Mesendoderm (in vitro differentiated cells): ENCODE results near the gene F7.

Experiments
- DNase-seq: peaks from one replicate; pipeline ENCODE4 v3.0.0; 2013
- H2AK5ac ChIP-seq: 2 replicates; pipeline ENCODE4 v1.6.1; 2013; ENCODE audit warnings: low read length, inconsistent platforms
- H2BK120ac ChIP-seq: 2 replicates; pipeline ENCODE4 v1.6.1; 2013; ENCODE audit warnings: low read depth, mild to moderate bottlenecking, low read length, moderate library complexity, mixed read lengths
- H2BK15ac ChIP-seq: replicated peaks from 2 replicates; pipeline ENCODE4 v1.6.1; 2013; ENCODE audit warnings: low read depth, mild to moderate bottlenecking, moderate library complexity
- H2BK5ac ChIP-seq: 2 replicates; pipeline ENCODE4 v1.6.1; 2013; ENCODE audit warnings: low read length, inconsistent platforms
- H3K18ac ChIP-seq: 2 replicates; pipeline ENCODE4 v1.6.1; 2013; ENCODE audit warnings: mild to moderate bottlenecking, low read length, mixed read lengths
- H3K23ac ChIP-seq: one replicate; pipeline ENCODE4 v1.6.1; 2013; ENCODE audit warnings: low read length
- H3K27ac ChIP-seq: 2 replicates; pipeline ENCODE4 v1.5.1; 2013; ENCODE audit warnings: low read depth, mild to moderate bottlenecking, inconsistent platforms, low read length, moderate library complexity
- H3K27me3 ChIP-seq: 2 replicates; pipeline ENCODE4 v1.6.1; 2013; ENCODE audit warnings: low read length, control low read depth, mild to moderate bottlenecking, inconsistent platforms; ENCODE audit not compliant: insufficient read depth, poor library complexity
- H3K36me3 ChIP-seq: 2 replicates; pipeline ENCODE4 v1.6.1; 2013; ENCODE audit warnings: low read length, inconsistent platforms; ENCODE audit not compliant: control insufficient read depth, insufficient read depth
- H3K4ac ChIP-seq: one replicate; pipeline ENCODE4 v1.6.1; 2013; ENCODE audit warnings: low read depth, mild to moderate bottlenecking, low read length, moderate library complexity
- H3K4me1 ChIP-seq: 2 replicates; pipeline ENCODE4 v1.6.1; 2013; ENCODE audit warnings: low read depth, low read length, inconsistent platforms; ENCODE audit not compliant: control insufficient read depth
- H3K4me2 ChIP-seq: 2 replicates; pipeline ENCODE4 v1.6.1; 2013; ENCODE audit warnings: low read length
- H3K4me3 ChIP-seq: 2 replicates; pipeline ENCODE4 v1.5.1; 2013; ENCODE audit warnings: mild to moderate bottlenecking, low read length
- H3K56ac ChIP-seq: one replicate; pipeline ENCODE4 v1.6.1; 2013; ENCODE audit warnings: low read length
- H3K79me1 ChIP-seq: 2 replicates; pipeline ENCODE4 v1.6.1; 2013; ENCODE audit warnings: low read length, inconsistent platforms
- H3K79me2 ChIP-seq: 2 replicates; pipeline ENCODE4 v1.6.1; 2013; ENCODE audit warnings: mild to moderate bottlenecking, low read length; ENCODE audit not compliant: control insufficient read depth, insufficient read depth
- H3K9ac ChIP-seq: 2 replicates; pipeline ENCODE4 v1.6.1; 2013; ENCODE audit warnings: low read length, inconsistent platforms
- H4K5ac ChIP-seq: one replicate; pipeline ENCODE4 v1.6.1; 2013; ENCODE audit warnings: low read length
- H4K8ac ChIP-seq: one replicate; pipeline ENCODE4 v1.6.1; 2013; ENCODE audit warnings: low read depth, mild to moderate bottlenecking, control low read depth, low read length, moderate library complexity
- WGBS: extraction: QIAGEN DNeasy Blood & Tissue Kit; methylation state at CpG from one replicate; pipeline ENCODE4 v1.1.7; 2013; ENCODE audit warnings: low lambda C conversion rate, missing lambda C conversion rate; ENCODE audit not compliant: insufficient coverage; ENCODE audit errors: extremely low coverage; 5-methylcytosine and 5-hydroxymethylcytosine counted together

Gene F7

GRCh38 chr13:113064000-113064533 lies 41.5 kb upstream of the F7 start:
- H2BK15ac ChIP-seq = no peak overlapping the region
- no peak overlapping the region for H2BK120ac ChIP-seq
- H3K79me1 ChIP-seq = no peaks in the 10 kb centered on the region
- no peak overlapping the region for H2AK5ac ChIP-seq
- H3K56ac ChIP-seq = no peak overlapping the region
- no peaks in the 10 kb centered on the region for H3K27me3 ChIP-seq
- H3K18ac ChIP-seq = no peak overlapping the region
- H3K36me3 ChIP-seq = no peaks in the 10 kb centered on the region
- H3K9ac ChIP-seq = no peak overlapping the region
- WGBS = no CpG with 5 or more reads among the region's 29 CpGs
- H2BK5ac ChIP-seq = no peak overlapping the region
- H3K4ac ChIP-seq = no peak overlapping the region
- DNase-seq = no peak
- no peak overlapping the region for H3K4me2 ChIP-seq
- no peak overlapping the region for H3K23ac ChIP-seq
- no peak overlapping the region for H4K5ac ChIP-seq
- H4K8ac ChIP-seq = no peak overlapping the region
- no peaks in the 10 kb centered on the region for H3K4me1 ChIP-seq
- H3K4me3 ChIP-seq = no peak overlapping the region
- no peak overlapping the region for H3K27ac ChIP-seq
- H3K79me2 ChIP-seq = no peaks in the 10 kb centered on the region

GRCh38 chr13:113064534-113065405 lies 40.8 kb upstream of the F7 start:
- no peak overlapping the region for H3K9ac ChIP-seq

GRCh38 chr13:113065406-113066141 lies 40.0 kb upstream of the F7 start:
- no peaks in the 10 kb centered on the region for H3K4me1 ChIP-seq
- no peak overlapping the region for H4K8ac ChIP-seq
- no peak overlapping the region for H3K4me2 ChIP-seq
- no peak overlapping the region for H2AK5ac ChIP-seq
- H3K18ac ChIP-seq = no peak overlapping the region
- DNase-seq = no peak
- no peak overlapping the region for H4K5ac ChIP-seq
- no peak overlapping the region for H3K4ac ChIP-seq
- H3K4me3 ChIP-seq = no peak overlapping the region
- H3K27ac ChIP-seq = no peak overlapping the region
- H3K79me2 ChIP-seq = no peaks in the 10 kb centered on the region
- no peak overlapping the region for H2BK5ac ChIP-seq
- H3K23ac ChIP-seq = no peak overlapping the region
- no peak overlapping the region for H2BK120ac ChIP-seq
- H3K56ac ChIP-seq = no peak overlapping the region
- no peaks in the 10 kb centered on the region for H3K79me1 ChIP-seq
- no CpG with 5 or more reads among the region's 29 CpGs for WGBS
- H3K9ac ChIP-seq = no peak overlapping the region
- H3K36me3 ChIP-seq = no peaks in the 10 kb centered on the region
- H2BK15ac ChIP-seq = no peak overlapping the region
- no peaks in the 10 kb centered on the region for H3K27me3 ChIP-seq

More at GRCh38 chr13:113064534-113065405, 40.8 kb upstream of the F7 start:
- no peaks in the 10 kb centered on the region for H3K36me3 ChIP-seq
- H3K4me2 ChIP-seq = no peak overlapping the region
- H4K8ac ChIP-seq = no peak overlapping the region
- H3K79me2 ChIP-seq = no peaks in the 10 kb centered on the region
- no peak overlapping the region for H2BK120ac ChIP-seq
- no peak overlapping the region for H3K56ac ChIP-seq
- no peak overlapping the region for H4K5ac ChIP-seq
- DNase-seq = peak; percentile 8
- H3K4me3 ChIP-seq = no peak overlapping the region
- no peak overlapping the region for H2BK15ac ChIP-seq
- no peak overlapping the region for H3K18ac ChIP-seq
- H3K79me1 ChIP-seq = no peaks in the 10 kb centered on the region
- no CpG with 5 or more reads among the region's 41 CpGs for WGBS
- no peak overlapping the region for H3K4ac ChIP-seq
- no peaks in the 10 kb centered on the region for H3K27me3 ChIP-seq
- no peak overlapping the region for H3K27ac ChIP-seq
- H3K23ac ChIP-seq = no peak overlapping the region
- no peaks in the 10 kb centered on the region for H3K4me1 ChIP-seq
- H2BK5ac ChIP-seq = no peak overlapping the region
- H2AK5ac ChIP-seq = no peak overlapping the region

- Histone ChIP-seq H3K79me2 (no peaks in the 10 kb centered on the region), H3K4me3 (no peak overlapping the region), H3K27me3 (no peaks in the 10 kb centered on the region), H3K4me1 (no peaks in the 10 kb centered on the region), H3K36me3 (no peaks in the 10 kb centered on the region), H3K56ac (no peak overlapping the region), H2AK5ac (no peak overlapping the region), H3K27ac (no peak overlapping the region), H4K5ac (no peak overlapping the region), H3K4me2 (no peak overlapping the region), H3K79me1 (no peaks in the 10 kb centered on the region), H3K4ac (no peak overlapping the region), H2BK5ac (no peak overlapping the region), H3K9ac (no peak overlapping the region), H4K8ac (no peak overlapping the region), H3K18ac (no peak overlapping the region), H3K23ac (no peak overlapping the region), H2BK120ac (no peak overlapping the region), H2BK15ac (no peak overlapping the region)
- DNase-seq = no peak
- no CpG with 5 or more reads among the region's 10 CpGs for WGBS
Measured at GRCh38 chr13:113066142-113066455, 39.5 kb upstream of the F7 start.

- no CpG with 5 or more reads among the region's 19 CpGs for WGBS
- no peak overlapping the region for H2BK120ac ChIP-seq
Measured at GRCh38 chr13:113066746-113067145, 38.8 kb upstream of the F7 start.

More at GRCh38 chr13:113066746-113067145, 38.8 kb upstream of the F7 start:
- Histone ChIP-seq H3K27me3 (no peaks in the 10 kb centered on the region), H3K56ac (no peak overlapping the region), H4K5ac (no peak overlapping the region), H3K4me2 (no peak overlapping the region), H3K36me3 (no peaks in the 10 kb centered on the region), H3K79me1 (no peaks in the 10 kb centered on the region), H2BK5ac (no peak overlapping the region), H3K18ac (no peak overlapping the region), H3K27ac (no peak overlapping the region), H3K9ac (no peak overlapping the region), H3K4ac (no peak overlapping the region), H2AK5ac (no peak overlapping the region), H4K8ac (no peak overlapping the region), H3K4me3 (no peak overlapping the region), H3K79me2 (no peaks in the 10 kb centered on the region), H3K23ac (no peak overlapping the region), H2BK15ac (no peak overlapping the region), H3K4me1 (no peaks in the 10 kb centered on the region)
- DNase-seq = no peak
